ENCODE measurements around the gene PNP.

GRCh38 chr14:20503898-20504297 lies 34.7 kb downstream of the PNP start:
- TF ChIP-seq POLR2A (IDR thresholded peaks at IDR 0.05), result no peak
- TF ChIP-seq, protein P1, sequence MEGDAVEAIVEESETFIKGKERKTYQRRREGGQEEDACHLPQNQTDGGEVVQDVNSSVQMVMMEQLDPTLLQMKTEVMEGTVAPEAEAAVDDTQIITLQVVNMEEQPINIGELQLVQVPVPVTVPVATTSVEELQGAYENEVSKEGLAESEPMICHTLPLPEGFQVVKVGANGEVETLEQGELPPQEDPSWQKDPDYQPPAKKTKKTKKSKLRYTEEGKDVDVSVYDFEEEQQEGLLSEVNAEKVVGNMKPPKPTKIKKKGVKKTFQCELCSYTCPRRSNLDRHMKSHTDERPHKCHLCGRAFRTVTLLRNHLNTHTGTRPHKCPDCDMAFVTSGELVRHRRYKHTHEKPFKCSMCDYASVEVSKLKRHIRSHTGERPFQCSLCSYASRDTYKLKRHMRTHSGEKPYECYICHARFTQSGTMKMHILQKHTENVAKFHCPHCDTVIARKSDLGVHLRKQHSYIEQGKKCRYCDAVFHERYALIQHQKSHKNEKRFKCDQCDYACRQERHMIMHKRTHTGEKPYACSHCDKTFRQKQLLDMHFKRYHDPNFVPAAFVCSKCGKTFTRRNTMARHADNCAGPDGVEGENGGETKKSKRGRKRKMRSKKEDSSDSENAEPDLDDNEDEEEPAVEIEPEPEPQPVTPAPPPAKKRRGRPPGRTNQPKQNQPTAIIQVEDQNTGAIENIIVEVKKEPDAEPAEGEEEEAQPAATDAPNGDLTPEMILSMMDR (IDR thresholded peaks at IDR 0.05), result no peak
- TF ChIP-seq POLR2AphosphoS5 (IDR thresholded peaks at IDR 0.05), result no peak
- no peak for TF ChIP-seq EP300 (IDR thresholded peaks at IDR 0.05)

Data from stomach (tissue), 4 donors.